Ishikawa (cell line): ENCODE data around the gene MAPKBP1.

Source experiments
- EGR1 ChIP-seq: IDR thresholded peaks from 2 replicates; pipeline ENCODE4 v1.6.1; 2012
- EP300 ChIP-seq: IDR thresholded peaks from 2 replicates; pipeline ENCODE4 v1.6.1; 2012; ENCODE audit warnings: borderline replicate concordance
- FOXM1 ChIP-seq: IDR thresholded peaks from 2 replicates; pipeline ENCODE4 v1.6.1; 2012; ENCODE audit warnings: low read depth, borderline replicate concordance
- NFIC ChIP-seq: IDR thresholded peaks from 2 replicates; pipeline ENCODE4 v1.6.1; 2012
- RAD21 ChIP-seq: IDR thresholded peaks from 2 replicates; pipeline ENCODE4 v1.6.1; 2012; ENCODE audit warnings: low read depth
- REST ChIP-seq: IDR thresholded peaks from 2 replicates; pipeline ENCODE4 v1.6.1; 2012; ENCODE audit warnings: low read depth, mild to moderate bottlenecking
- YY1 ChIP-seq: IDR thresholded peaks from 2 replicates; pipeline ENCODE4 v1.6.1; 2012; ENCODE audit warnings: low read depth
- ZBTB7A ChIP-seq: IDR thresholded peaks from 2 replicates; pipeline ENCODE4 v1.6.1; 2012; ENCODE audit warnings: low read depth

GRCh38 chr15:41866263-41866703 is 92.0 kb downstream of the MAPKBP1 start:
- TF ChIP-seq REST (no peak), FOXM1 (no peak), RAD21 (no peak), YY1 (no peak), ZBTB7A (no peak), EGR1 (no peak), EP300 (no peak), NFIC (no peak)
